Measurements from ENCODE around the gene METTL3. TPM values are rescaled to one million over a fixed set of nuclear protein-coding genes. Genes with fewer than 3 reads are reported as not detected.

Gene METTL3
- total and polyA plus RNA-seq, 2 donors (not counting 3 experiments of a cell fraction or from before 2014, with no cell fraction given): 65.0 to 85.3 TPM

GRCh38 chr14:21505012-21505553 is 6.1 kb downstream of the METTL3 start:
- TF ChIP-seq CTCF (IDR thresholded peaks at IDR 0.05; ENCODE audit: extremely low read depth in 1 of 2, insufficient read depth in 1 of 2, low read depth in 1 of 2, low read length in 2 of 2) (no peak), MYC (IDR thresholded peaks at IDR 0.05; ENCODE audit: low read depth, low read length) (no peak), JUN (IDR thresholded peaks at IDR 0.05; ENCODE audit: borderline replicate concordance, insufficient read depth, insufficient read length, low read depth) (no peak), FOS (IDR thresholded peaks at IDR 0.05; ENCODE audit: borderline replicate concordance, insufficient read depth, low read length) (no peak), EZH2 (IDR thresholded peaks at IDR 0.05; ENCODE audit: borderline replicate concordance, low read depth, low read length, severe bottlenecking) (no peak), GATA2 (IDR thresholded peaks at IDR 0.05; ENCODE audit: insufficient read depth, insufficient read length, low read depth, low read length) (no peak), MAX (IDR thresholded peaks at IDR 0.05; ENCODE audit: insufficient read depth, insufficient read length) (no peak), POLR2A (IDR thresholded peaks at IDR 0.05; ENCODE audit: low read depth, low read length) (no peak), POLR2AphosphoS5 (IDR thresholded peaks at IDR 0.05; ENCODE audit: insufficient read depth, low read depth, low read length) (no peak)
- peaks cover 12 to 19% of the 10 kb centered on the region in 2 experiments for H3K36me3 ChIP-seq (ENCODE audit: control insufficient read depth in 2 of 2, extremely low read depth in 1 of 2, insufficient read depth in 2 of 2, low read length in 2 of 2)
- CTCF ChIA-PET: no interaction called here

More at GRCh38 chr14:21505012-21505553, 6.1 kb downstream of the METTL3 start:
- Histone ChIP-seq H3K9me3 (replicated peaks; ENCODE audit: control insufficient read depth, insufficient read depth, low read length) (no peaks in the 10 kb centered on the region), H3K27me3 (ENCODE audit: control insufficient read depth in 2 of 2, insufficient read depth in 2 of 2, low read length in 2 of 2) (no peaks in the 10 kb centered on the region), H3K9ac (replicated peaks; ENCODE audit: extremely low read depth, insufficient read depth, low read length) (no peak overlapping the region), H3K4me2 (ENCODE audit: insufficient read depth, low read length) (no peak overlapping the region), H3K9me1 (replicated peaks; ENCODE audit: control insufficient read depth, extremely low read depth, insufficient read depth, low read length) (no peaks in the 10 kb centered on the region), H3K4me1 (ENCODE audit: control insufficient read depth, extremely low read depth, insufficient read depth, low read length) (peaks cover 9% of the 10 kb centered on the region), H2AFZ (ENCODE audit: low read depth, low read length) (no peak overlapping the region), H3K79me2 (ENCODE audit: control insufficient read depth, insufficient read depth, low read length) (peaks cover 60% of the 10 kb centered on the region), H3K4me3 (replicated peaks in 1 of 3; ENCODE audit: insufficient read depth in 1 of 3, low read depth in 1 of 3, low read length in 3 of 3) (no peak overlapping the region), H3K27ac (ENCODE audit: insufficient read depth, low read depth, low read length) (no peak overlapping the region), H4K20me1 (replicated peaks; ENCODE audit: control insufficient read depth, extremely low read depth, insufficient read depth, low read length) (no peaks in the 10 kb centered on the region)
- DNase-seq (ENCODE audit: low read depth, low spot score) (no peak), FAIRE-seq (no peak)
- dilution Hi-C loops (cut with MboI; ENCODE audit: extremely low pct_ligation_motif_present, low sequenced_read_pairs) (no loop called here), intact Hi-C loops (cut with micrococcal nuclease) (no loop called here)
- BruUV-seq (replicated peaks): no TSS peak
- POLR2A ChIA-PET: no interaction called here

Measured in endothelial cell of umbilical vein (primary cell).